Stimulated activated CD4-positive, alpha-beta T cell treated with anti-CD3 and anti-CD28 coated beads, Interleukin-12 subunit alpha, Interleukin-12 subunit beta, amount 100 ng/mL, for 24 hours (primary cell): ENCODE results near the gene NIN.

Experiments
- DNase-seq, 2 experiments: peaks; one replicate each; pipeline ENCODE4 v3.0.0-alpha.2; 2020; ENCODE audit warnings: low read depth in 2 of 2

The NIN gene

DNA sequence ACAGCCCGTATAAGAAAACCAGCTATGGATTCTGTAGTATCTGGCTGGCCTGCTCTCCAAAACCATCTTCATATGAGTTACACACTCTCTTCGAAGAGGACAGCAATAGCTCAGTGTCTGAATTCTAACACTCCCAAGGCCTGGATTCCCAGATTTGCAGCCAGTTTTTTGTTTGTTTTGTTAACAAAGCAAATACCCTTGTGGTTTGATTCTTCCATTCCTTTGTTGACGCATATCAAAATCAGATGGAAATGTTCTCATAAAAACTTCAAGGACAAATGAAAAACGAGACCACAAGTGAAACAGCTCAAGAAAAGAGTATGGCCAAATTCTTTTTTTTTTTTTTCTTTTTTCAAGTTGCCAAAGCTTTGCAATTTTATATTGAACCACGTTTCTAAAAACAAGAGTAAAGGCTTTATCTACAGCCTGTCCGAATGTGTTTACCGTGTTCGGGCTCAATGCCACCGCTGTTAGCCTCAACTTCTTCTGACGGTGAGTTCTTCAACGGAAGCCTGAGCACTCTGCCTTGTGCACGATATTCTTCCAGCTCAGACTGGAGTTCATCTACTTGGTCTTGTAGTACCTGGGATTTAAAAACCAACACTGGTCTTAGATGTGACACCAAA lies 67.5 kb downstream of the NIN start:
- no peak for DNase-seq

DNA sequence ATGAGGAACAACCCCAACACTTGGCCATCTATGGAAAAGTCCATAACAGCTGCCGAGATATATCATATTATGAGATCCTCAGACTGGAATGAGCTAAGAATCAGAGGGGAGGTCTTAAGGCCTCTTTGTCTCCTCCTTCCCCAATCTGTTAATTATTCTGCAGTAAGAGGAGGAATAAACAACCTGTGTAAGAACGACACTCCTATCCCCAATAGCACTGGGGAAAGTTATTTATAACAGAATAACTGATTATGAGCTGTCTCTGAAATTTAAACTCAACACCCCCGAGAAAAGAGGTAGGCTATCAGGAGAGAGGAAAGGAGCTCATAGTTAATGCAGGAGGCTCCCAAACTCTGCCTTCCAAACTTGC lies 68.0 kb downstream of the NIN start:
- no peak for DNase-seq

DNA sequence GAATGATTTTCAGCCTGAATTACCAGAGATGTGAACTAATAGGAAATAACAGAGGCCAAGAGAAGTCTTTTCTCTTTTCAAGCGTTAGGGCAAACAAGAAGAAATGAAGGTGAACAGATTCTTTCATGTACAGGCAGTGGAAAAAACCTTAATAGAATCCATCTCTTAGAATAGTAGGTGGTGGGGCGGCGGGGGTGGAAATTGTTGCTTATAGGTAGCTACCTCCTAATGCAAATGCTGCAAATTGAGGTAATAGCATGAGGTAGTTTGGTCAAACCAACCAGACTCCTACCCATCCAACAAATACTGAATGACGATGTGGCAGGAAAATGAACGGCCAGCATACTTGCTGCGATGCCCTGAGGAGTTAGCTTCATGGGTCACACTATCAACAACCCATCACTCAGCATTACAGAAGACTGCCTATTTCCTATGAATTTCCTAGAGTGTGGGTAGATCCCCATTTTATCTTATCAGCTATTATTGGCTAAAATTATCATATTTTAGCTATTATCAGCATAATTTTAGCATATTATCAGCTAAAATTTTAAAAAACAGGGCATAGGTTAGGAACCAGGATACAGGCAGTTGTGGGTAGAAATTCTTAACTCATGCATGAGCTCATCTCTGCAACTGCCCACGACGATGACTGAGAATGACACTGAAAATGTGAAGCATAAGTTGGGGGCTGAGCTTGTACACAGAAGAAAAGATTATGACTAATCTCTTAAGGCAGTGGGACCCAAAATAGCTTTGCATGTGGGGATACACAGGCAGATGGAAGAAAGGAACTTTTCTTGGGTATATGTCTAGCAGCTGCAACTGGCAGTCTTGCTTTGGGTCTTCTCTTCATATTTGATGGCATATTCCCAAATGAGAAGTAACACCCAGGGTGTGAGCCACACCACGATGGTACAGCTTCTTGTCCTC lies 68.7 kb downstream of the NIN start:
- peak; percentile 30 to 32 for DNase-seq

DNA sequence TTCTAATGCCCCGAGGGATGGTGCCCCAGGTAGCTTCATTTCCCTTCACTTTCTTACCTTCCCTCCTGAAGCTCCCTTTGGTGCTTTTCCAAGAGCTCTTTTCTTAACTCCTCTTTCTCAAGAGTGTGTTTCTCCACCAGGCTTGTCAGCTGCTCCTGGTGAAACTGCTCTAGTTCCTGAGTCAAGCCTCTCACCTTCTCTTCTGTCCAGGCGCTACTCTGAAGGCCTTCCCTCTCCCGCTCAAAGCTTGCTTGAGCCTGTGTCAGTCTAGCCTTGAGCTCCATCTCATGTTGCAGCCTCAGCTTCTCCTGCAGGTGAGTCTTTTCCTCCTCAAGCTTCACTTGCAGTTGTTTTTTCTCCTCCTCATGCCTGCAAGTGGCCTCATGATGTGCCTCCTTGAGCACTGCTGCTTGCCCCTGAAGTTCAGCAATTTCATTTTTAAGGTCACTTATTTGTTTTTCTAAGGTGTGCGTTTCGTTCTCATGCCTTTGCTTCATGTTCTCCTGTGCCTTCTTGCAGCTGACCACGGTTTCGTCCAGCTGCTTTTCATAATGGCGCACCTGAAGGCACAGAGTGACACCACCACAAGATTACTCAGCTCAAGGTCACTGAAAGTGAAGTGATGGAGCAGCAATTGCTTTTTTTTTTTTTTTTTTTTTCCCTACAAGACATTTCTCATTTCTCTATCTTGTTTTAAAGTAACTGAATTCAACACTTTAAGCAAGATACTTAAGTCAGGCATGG lies 71.0 kb downstream of the NIN start:
- DNase-seq, result no peak

DNA sequence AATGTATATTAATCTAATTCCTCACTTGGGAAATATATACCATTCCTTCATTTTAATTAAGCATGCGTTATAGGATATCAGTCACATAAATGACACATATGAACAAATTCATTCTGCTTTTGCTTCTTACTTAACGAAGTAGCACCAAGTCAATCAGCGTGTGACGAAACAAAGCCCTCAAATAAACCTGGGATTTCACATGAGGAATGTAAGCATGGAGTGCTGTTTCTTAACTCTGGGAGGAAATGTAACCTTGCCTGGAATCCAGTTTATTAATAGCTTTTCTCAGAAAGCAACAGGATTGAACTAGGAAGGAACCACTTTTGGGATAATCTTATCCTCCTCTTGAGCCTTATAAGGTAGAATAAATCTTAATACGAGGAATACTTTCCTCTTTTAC lies 72.0 kb downstream of the NIN start:
- no peak for DNase-seq

DNA sequence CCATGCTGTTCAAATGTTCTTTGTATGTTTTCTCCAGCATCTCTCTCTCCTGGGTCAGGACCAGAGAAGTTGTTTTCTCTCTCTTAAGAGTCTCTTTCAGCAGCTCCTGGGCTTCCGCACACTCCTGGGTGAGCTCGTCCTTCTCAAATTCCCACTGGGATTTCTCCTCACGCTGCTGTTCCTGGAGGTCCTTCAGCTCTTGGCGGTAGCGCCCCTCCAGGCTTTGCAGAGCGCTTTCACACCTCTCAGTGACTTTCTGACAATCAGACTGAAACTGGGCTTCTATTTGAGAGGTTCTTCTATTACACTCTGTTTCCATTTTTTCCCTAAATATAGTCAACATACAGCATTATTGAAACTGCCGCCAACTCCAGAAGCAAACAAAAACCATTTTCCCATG lies 72.7 kb downstream of the NIN start:
- DNase-seq, result no peak

DNA sequence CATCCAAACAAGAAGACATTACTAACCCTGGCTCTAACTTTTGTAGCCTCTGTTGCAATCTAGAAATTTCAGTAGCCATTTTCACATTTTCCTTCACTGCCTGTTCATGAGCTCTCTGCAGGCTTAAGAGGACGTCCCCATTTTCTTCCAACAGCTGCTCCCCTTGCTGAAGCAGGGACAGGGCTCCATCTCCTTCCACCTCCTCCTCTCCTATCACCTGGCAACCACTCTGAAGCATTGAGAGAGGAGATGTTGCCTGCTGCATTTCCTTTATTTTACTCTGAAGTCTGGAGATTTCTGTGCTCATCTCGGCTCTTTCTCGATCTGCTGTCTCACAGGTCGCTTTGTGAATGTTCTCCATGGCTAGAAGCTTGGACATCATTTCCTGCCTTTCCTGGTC lies 73.3 kb downstream of the NIN start:
- no peak for DNase-seq

DNA sequence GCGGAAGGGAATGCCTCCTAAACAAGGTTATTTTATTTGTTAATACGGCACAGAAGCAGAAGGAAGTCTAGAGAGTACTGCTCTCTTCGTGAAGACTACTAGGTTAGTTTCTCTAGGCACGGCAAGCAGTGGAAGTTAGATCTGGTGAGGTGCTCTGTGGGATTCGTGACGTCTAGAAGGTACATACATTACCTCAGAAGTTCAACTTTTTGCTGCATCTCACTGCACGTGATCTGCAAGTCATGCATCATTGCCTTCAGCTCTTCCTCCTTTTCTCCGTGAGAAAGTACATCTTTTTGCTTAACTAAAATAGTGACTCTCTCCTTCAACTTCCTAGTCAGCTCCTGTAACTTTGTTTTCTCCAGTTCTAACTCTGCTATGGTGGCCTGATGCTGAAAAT lies 74.7 kb downstream of the NIN start:
- no peak for DNase-seq

DNA sequence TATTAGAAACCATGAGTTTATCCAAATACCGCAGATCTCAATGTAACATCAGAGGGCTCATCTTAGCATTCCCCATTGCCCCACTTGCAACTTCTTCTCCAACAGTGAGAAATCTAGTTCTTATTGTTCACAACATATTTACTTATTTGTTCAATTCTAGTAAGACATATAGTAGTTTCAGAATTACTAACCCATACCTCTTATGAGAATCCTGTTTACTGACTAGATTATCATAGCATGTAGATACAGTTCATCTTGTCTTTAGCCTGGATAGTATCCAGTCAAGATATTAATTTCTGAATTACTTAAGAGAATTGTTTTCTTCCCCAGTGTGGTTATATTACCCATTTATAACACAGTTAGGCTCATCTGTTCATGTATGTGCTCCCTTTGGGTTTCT lies 80.6 kb downstream of the NIN start:
- DNase-seq, result no peak

DNA sequence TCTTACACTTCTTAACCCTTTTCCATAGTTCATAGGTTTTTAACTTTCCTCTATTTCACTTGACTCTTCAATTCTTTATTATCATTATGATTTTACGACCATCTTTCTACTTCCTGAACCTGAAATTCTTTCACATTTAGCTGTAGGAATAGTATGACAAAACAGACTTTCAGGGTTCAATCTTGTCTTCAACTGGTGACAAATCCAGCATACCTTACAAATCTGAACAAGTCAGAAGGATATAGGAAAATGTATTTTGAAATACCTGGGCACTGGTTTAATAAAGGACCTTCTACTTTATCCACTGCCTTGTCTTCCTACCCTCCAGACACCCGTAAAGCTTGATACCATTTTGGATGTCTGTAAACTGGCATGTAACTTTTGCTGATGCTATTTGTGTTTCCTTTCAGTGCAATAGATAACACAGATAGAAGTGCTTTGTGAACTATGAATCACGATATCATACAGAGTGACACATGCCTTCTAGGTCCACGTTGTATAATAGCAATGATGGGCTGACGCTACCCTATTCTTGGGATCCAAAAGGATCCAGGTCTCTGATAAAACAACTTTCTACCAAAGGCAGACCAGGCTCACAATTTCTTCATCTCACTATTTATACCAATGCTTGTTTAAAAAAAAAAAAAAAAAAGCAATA lies 85.4 kb downstream of the NIN start:
- no peak for DNase-seq

DNA sequence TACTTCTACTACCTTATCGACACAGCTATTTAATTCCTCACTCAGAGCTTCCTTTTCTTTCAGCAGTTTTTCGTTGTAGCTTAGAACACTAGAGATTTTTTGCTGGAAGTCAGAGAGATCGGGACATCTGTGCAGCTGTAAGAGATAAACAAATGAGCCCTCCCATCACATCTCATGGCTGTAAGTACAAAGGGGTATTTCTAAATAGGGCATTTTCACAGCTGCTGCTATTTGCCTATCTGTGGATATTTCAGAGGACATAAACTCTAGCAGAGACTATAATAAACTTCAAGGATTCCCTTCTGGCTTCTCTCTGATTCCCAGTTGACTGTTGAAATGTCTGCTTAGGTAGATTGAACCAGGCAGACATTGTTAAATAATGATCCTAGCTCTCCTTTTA lies 86.7 kb downstream of the NIN start:
- DNase-seq, result no peak

DNA sequence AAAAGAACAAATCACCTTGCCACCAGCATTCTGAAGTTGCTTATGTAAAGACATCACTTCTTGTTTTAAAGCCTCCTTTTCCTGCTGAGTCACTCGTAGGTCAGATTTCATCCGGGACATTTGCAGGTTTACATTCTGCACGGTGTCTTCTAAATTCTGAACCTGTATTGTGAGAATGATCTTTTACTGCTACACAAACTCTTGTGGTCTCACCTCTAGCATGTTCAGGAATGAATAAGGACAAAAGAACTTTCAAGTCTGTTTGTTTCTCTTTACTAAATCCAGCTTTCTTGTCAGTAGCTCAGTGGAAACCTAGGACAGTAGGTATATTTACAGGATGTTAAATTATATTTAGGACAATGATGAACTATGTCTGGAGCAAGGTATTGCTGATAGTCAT lies 89.4 kb downstream of the NIN start:
- DNase-seq, result no peak

DNA sequence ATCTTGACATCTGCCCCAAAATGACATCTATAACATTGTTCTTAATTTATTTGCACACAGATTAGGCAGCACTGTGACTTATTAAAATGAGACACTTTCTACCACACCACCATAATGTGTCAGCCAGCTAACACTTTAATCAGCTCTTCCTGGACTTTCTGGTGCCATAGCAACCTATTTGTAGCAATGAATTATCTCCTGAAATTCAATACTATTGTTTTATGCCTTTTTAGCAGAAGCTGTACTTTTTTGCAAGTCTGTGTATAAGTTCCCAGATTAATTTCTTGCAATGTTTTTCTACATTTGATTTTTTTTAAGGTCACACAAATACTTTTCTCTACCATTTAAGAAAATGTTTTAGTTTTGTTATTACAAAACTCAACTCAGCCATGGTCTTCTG lies 90.1 kb downstream of the NIN start:
- DNase-seq, result no peak

DNA sequence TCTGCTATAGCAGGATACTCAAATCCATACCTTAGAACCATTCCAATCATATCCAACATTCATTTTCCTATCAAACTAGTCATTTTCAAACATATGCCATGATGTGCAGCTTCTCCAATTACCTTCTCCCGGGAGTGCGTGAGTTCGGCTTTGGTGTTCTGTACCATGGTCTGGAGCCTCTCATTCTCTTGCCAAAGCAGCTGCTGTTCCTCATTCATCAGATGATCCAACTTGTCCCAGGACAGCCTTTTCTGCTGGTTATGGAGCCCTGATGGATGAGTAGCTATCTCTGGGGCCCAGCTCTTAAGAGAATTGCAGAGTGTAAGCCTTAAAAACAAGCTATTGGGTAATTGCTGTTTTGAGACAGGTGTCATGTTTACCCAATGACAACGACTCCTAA lies 91.8 kb downstream of the NIN start:
- no peak for DNase-seq

DNA sequence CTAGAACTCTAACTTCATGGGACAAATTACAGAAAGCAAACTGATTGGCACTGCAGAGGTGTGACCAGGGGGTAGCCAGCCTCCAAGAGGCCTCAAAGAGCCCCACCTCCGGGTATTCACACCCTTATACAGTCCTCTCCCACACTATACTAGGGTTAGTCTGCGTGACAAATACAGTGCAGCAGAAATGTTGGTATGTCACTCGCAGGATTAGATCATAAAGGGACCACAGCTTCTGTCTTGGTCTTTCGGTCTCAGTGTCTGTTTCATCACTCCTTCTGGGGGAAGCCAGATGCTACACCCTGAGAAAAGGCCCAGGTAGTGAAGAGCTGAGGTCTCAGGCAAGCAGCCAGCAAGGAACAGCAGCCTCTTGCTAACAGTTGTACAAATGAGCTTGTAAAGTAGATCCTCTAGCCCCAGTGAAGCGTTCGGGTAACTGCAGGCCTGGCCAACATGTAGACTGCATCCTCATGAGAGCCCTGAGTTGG lies 94.0 kb downstream of the NIN start:
- DNase-seq, result peak; percentile 10 to 14

DNA sequence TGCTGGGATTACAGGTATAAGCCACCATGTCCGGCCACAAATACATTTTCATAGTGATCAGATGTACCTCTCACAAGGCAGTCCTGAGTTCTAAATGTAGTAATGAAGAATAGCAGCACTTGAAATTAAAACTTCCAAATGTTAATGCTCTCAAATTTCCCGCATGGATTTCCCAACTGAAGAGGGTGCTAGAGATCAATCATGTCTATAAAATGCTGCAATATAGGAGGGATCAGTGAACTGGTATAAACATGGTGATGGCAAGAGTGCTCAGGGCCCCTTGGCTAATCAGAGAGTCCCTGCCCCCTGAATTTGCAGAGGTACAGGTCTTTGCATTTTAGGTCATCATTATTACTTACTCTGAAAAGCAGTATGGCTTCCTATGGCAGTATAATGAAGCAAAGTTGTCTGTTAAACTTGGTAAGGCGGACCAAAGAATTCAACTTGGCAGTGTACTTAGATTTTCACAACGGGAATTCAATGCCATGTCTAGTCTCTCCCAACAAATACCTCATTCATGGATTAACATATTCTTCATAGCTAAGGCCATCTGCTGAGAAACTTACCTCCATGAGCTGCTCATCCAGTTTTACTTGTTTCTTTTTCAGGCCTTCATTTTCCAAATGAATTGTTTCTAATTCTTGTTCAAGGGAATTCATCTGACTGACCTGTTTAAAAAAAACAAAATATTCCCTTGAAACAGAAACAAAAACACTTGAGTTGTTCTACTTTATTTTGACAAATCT lies 95.8 kb downstream of the NIN start:
- no peak for DNase-seq

DNA sequence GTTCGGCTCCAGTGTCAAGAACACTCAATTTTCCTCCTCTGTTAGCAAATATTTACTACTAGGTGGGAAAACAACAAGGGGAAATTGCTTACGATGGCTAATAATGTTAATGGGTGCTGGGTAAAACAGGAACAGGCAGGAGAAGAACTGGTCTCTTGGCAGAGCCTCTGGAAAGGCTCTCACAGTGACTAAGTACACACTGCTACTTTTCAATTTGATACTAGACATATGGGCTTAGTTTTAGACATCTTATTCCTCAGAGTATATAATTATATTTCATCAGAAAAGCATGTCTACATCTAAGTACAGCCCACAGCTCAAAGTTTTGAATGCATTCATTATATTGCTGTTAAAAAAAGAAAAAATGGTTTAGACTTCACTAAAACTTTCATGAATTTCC lies 97.5 kb downstream of the NIN start:
- no peak for DNase-seq

DNA sequence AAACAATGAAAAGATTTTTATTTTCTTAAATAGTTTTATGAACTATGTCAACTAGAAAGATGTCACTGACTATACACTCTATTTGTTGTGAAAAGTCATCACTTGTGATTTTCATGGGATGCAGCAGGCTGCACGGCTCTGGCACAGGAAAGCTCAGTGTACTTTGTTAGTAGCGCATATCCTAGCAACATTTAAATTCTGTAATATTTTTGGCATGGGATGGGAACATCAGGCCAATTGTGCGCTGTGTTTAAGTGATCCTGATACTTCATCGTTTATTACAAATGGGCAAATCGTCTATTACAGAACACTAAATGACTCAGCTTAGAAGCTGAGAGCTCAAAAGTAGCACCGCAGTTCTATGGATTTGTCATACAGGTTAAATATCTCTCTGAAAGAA lies 102.1 kb downstream of the NIN start:
- DNase-seq, result no peak

DNA sequence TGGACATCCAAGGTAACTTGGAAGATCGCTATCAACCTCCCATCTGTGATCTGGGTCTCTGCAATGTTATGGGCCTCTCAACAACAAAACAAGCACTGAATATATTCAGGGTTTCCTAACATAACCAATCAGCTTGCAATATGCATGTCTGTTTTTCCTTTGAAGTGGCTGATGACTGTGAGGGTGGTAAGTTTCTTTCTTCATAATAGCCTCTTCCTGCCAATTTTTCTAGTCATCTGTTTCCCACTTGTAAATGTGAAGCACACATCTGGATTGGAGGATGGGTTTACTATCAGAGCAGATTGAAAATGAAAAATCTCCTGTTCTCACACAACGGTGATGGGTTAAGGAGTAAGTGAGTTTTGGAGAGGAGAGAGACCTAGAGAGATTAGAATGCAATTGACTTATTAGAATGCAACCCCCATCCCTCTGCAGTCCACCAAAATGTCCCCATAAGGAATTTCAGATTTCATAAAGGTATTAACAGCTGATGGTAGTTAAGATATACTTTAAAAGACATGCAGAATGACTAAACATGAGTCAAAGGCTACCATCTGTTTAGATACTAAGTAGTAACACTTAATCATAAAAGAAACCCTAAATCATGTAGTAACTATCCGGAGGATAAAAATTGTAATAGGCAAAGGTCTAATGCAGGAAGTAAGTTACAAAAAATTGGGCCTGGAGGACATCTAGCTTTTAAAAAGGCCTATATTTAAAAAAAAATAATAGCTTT lies 104.4 kb downstream of the NIN start:
- no peak for DNase-seq

DNA sequence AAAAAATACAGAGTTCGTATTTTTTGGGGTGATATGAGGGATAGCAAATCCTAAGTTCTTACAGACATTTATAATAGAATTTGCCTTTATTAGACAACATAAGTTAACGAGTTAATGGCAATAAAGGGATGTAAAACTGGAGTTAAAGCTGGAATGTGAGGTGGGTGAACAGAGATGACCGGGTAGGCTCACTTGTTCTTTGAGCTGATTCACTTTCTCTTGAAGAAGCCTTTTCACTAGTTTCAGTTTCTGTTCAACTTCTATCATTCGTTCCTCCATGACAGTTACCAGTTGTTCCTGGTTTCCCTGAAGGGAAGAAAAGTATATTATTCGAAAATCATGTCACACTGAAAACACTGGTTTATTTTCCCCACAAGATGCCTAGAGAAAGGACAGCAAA lies 105.2 kb downstream of the NIN start:
- DNase-seq, result no peak
